Fibroblast of skin of left biceps (primary cell): ENCODE results near the gene PCP4L1.
"Not testable (repeated sequence)": the region's sequence is repeated elsewhere in the genome, so short reads cannot be mapped to it uniquely, and the experiment has no call there.

Source experiments
- DNase-seq, 2 experiments: peaks; one replicate each; pipeline ENCODE4 v3.0.0-alpha.2; 2013; ENCODE audit warnings: low read depth in 2 of 2

Gene PCP4L1

DNA sequence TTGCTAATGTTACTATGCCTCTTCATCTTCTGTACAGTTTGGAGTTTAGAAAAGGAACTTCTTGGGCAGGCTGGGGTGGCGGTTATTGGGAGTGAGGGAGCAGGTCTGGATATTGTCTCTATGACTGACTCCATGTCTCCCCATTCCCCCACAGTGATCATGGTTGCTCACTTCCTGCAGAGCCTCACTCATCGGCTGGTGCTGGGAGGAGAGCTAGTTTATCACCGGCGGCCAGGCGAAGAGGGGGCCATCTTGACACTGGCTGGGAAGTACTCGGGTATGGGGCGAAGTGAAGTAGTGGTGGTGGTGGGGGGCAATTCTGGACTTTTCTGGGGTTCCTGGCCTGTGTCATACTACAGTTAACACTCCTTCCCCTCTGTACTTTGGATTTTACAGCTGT, 30.5 kb upstream of the PCP4L1 start:
- DNase-seq = no peak

DNA sequence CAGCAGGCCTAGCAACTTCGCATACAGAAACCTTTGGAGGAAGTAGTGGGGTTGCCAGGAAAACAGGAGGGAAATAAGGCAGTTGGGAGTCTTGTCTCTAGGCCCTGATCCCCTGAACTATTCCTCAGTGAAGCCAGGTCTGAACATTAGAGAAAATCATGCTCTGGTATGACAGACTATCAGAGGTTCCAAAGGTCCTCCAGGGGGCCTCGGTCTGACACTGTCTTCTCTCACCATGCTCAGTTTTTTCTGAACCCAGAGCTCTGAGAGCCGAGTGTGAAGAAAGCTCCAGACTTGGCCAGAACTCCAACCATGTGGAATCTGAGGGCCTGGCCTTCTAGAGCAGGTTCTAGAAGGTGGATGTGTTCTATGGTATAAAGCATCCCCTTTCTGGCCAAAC, 28.6 kb upstream of the PCP4L1 start:
- DNase-seq = no peak

DNA sequence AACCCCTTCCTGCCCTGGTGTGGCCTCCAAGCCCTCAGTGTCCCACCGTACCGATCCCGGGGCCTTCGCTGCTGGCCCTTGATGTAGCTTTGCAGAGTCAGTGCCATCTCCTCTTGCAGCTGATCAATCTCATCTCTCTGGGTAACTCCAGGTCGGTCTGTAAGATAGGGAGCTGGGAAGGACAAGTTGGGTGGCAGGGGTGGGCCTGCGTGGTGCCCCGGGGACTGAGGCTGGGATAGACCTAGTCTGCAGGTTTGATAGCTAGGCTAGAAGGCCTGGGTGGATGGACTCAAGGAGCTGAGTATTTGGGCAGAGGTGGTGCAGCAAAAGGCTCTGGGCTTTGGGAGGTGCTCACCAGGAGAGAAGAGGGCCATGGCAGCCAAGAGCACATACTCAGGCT, 27.8 kb upstream of the PCP4L1 start:
- DNase-seq = no peak

DNA sequence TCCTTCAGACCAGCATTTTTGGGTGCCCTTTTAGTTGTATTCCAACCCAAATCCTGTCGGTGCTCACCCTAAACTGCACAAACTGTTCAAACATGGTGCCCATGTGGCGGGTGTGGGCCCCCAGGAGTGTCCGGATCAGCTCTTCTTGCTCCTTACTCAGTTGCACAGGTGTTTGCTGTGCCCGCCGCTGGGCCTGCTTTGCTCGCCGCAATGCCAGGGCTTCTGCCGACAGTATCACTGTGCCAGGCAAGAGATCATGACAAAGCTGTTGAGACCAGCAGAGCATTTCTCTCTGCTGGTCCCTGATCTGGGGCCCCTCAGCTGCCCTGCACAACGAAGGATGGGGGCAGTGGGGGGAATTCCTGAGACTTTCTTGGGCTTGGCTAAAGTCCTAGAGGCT, 25.4 kb upstream of the PCP4L1 start:
- DNase-seq = no peak

DNA sequence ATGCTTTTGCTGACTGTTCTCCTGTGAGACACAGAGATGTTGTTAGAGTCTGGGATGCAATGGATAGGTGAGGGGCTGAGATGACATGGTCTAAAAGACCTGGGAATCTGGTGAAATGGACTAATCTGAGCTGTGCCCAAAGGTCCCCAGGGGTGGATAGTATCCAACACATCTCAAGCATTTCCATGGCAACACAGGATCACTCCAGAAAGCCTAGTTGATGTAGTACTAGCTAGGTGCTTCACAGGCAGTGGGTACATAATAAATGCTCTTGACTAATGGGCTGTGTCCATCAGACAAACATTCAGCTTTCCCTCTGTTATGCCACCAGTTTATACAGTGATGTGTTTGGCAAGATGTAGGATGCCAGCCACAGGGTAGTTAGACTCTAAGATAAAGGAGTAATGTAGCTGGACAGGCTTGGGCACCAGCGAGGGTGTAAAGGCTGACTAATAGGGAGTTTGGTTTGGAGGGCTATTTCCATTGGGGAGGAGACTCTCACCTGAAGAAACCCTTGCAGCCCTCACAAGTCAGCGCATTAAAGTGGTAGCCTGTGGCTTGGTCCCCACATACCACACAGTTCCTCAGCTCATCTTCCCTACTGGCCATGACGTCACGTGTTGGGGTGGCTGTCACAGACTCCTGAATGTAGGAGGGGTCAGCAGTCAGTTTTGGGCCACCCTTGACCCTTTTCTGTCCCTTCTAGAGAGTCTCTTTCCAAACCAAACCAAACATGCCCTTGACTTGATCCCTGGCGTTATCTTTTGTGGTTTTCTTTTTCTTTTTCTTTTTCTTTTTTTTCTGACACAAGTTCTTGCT, 22.4 kb upstream of the PCP4L1 start:
- no peak for DNase-seq

DNA sequence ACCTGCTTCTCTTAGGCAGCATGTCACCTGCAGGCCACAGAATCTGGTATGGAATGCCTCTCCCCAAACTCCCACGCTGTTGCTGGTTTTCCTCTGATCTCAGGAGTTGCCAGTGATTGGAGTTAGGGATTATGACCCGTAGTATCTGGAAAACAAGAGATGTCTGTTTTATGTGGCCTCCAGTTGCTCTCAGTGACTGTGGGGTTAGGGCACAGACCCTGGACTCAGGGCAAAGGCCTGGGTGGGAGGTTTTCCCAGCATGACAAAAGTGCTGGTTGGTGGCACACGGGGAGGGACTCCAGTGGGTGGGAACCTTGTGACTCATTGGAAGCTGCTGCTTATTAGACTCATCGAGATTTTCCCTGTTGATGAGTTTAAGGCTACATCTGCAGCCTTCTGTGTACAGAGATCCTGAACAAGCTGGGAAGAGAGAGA, 20.5 kb upstream of the PCP4L1 start, which contains the start of gene NR1I3:
TSS of gene NR1I3 (minus strand) at position 165 of the 435 bp plus-strand sequence. CDS start 1,638 bp downstream, outside the sequence.
- no peak for DNase-seq

DNA sequence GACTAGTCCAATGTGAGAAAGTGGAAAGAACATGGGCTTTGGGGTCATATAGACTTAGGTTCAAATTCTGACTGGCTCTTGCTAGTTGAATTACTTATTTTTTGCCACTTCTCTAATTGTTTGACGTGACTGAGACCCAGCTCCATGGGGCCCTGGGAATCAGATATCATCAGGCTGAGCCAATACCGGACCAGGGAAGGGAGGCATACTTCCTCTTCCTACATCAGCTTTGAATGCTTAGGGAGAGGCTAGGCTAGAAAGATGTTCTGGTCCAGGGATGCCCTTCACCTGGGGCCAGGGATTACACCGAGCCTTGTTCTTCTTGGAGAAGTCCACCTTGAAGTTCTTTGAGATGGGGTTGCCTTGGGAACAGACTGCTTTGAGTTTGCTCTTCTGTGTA, 16.9 kb upstream of the PCP4L1 start:
- no peak for DNase-seq

DNA sequence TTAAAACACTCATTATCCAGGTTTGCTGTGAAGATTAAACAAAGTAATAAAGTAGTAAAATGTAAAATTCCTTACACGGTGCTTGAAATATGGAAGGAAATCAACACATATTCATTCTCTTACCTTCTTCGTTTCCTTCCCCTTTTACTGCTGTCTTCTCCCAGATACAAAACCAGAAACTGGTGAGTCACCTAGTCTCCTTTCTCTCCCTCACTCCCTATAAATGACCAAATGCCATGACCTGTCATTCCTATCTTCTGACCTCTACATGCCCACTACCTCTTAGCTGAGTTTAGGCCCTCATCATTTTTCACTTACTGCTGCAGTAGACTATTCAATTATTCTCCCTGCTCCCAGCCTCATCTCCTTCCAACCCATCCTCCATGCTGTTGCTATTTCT, 16.2 kb upstream of the PCP4L1 start:
- no peak for DNase-seq

DNA sequence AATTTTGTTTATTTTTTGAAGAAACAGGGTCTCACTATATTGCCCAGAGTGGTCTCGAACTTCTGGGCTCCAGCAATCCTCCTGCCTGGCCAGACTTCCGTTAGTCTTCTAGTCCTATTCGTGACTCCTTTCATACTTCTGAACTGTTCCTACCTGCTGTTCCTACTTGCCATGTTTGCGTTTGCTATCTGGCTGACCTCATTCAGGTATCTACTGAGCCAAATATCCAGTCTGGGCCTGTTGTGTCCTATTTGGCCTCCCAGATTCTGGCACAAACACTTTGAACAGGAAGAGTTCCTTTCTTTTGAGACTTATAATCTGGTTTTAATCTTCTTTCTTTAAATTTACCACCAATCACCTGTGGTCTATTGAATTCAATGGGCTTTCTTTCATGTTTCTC, 13.7 kb upstream of the PCP4L1 start:
- no peak for DNase-seq

DNA sequence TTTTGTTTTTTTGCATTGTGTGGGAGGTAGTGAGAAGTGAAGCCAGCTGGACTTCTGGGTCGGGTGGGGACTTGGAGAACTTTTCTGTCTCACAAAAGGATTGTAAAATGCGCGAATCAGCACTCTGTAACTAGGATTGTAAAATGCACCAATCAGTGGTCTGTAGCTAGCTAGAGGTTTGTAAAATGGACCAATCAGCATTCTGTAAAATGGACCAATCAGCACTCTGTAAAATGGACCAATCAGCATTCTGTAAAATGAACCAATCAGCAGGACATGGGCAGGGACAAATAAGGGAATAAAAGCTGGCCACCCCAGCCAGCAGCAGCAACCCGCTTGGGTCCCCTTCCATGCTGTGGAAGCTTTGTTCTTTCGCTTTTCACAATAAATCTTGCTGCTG, 8.4 kb upstream of the PCP4L1 start:
- not testable (repeated sequence) for DNase-seq

DNA sequence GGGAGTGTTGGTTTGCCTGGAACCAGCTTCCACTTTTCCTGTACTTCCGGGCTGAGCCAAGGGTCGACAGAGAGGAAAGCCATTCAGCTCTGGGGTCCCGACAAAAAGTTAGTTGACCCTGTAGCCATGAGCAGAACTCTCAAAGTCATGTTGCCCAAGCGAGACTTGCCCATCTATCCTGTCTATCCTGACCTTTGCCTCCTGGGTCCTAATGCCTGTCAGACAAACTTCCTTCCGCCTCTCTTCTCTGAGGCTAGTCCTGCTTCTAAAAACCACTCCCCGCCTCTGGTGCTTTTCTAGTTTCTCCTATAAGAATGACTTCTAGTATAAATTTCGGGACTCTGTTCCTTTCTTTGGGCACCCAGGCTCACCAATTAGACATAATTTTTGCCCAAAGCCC, 7.7 kb upstream of the PCP4L1 start:
- no peak for DNase-seq

DNA sequence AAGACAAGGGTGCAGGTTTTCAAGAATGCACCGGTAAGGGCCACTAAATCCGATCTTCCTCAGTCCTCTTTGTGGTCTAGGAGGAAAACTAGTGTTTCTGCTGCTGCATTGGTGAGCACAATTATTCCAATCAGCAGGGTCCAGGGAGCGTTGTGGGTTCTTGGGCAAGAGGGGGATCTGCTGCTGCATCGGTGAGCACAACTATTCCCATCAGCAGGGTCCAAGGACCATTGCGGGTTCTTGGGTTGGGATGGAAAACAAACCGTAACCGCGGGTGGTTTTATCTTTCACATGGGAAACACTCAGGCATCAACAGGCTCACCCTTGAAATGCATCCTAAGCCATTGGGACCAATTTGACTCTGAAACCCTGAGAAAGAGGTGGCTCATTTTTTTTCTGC, 7.0 kb upstream of the PCP4L1 start:
- DNase-seq = no peak

DNA sequence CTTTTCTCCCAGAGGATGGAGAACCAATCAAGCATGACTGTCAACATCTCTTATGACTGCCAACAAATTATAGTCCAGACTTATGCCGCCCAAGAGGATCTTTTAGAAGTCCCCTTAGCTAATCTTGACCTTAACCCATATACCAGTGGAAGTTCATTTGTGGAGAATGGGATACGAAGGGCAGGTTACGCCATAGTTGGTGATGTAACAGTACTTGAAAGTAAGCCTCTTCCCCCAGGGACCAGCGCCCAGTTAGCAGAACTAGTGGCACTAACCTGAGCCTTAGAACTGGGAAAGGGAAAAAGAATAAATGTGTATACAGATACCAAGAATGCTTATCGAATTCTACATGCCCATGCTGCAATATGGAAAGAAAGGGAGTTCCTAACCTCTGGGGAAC, 3.2 kb upstream of the PCP4L1 start:
- DNase-seq = not testable (repeated sequence)

DNA sequence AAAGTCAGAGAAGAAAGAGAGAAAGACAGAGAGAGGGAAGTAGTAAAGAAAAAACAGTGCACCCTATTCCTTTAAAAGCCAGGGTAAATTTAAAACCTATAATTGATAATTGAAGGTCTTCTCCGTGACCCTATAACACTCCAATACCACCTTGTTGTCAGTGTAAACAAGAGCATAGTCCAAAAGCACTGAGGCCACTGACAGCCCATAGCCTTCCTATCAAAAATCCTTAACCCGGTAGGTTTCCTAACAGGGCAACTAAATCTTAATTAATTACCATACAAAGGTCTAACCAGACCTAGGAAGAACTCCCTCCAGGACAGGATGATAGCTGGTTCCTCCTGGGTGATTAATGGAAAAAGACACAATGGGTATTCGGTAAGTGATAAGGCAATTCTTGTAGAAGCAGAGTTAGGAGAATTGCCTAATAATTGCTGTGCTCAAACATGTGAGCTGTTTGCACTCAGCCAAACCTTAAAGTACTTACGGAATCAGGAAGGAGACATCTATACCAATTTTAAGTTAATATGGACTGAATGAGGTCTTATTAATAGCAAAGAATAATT, 2.5 kb upstream of the PCP4L1 start:
- not testable (repeated sequence) for DNase-seq

DNA sequence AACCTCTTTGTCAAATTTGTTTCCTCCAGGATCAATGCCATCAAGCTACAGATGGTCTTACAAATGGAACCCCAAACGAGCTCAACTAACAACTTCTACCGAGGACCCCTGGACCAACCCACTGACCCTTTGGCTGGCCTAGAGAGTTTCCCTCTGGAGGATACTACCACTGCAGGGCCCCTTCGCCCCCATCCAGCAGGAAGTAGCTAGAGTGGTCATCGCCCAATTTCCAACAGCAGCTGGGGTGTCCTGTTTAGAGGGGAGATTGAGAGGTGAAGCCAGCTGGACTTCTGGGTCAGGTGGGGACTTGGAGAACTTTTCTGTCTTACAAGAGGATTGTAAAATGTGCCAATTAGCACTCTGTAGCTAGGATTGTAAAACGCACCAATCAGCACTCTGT, 1.4 kb upstream of the PCP4L1 start:
- DNase-seq = not testable (repeated sequence)

DNA sequence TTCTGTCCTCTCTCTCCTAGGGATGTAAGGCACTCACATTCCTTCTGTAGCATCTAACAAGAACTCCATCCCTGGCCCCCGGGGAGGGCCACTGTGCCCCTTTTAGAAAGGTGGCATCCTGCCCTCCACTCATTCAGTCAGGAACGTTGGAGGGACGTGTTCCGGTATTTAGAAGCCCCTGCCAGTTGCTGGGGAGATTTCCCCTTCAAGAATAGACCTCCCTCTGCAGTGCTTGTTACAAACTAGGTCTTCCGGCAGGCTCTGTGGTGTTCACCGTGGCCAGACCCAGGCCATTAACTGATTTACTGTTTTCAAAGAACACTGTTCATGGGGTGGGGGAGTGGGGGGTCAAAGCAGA, 779 bp downstream of the PCP4L1 start:
- DNase-seq = no peak

DNA sequence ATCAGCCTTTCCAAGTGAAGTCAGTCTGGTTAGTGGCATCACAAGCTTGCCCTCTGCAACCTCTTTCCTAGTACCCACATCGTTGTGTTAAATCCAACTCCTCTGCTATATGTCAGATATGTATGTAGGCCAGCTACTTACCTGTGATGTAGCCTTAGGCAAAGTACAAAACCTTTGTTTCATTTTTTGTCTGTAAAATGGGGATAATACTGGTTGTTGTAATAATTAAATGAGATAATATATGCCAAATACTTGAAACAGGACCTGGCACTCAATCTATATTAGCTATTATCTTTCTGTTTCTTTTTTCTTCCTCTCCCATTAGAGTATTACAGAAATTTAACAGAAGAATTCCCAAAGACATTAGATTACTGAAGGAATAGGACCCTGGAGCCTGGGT, 1.2 kb downstream of the PCP4L1 start:
- DNase-seq = no peak

DNA sequence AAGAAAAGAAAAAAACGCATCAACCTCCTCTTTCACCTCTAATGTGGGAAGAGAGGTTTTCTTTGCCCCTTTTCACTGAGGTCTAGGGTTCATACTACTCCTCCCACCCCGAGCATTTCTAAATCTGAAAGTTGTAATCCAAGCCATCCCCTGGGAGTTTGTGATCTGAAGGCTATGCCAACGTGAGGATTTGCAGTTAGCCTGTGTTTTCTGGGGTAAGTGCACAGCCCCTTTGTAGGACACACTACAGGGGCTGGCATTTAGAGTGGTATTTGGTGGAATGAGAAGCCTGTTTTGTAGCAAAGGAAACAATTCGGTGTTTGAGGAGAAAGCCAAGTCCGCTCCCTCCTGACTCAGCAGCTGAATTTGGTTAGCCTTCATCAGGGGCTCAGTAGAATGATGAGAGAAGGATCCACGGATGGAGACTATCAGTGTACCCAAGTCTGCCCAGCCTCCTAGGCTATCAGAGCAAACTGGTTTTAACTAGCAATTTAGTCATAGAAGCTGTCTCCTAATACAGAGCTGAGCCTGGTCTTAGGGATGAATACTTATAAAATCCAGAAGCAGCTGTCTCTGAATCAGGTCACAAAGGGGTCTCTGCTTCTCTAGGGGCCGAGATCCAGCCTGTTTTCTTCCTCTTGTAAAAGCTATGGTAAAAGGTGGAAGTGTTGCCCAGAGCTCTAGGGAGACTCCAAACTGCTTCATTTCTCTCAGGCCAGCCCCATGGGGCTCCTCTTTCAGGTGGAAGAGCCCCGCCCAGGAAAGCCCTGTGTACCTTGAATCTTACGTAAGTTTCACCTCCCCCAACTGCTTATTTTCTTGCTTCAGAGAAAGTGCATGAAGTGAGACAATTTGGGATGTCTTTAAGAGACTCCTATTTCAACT, 2.1 kb downstream of the PCP4L1 start:
- DNase-seq = no peak

DNA sequence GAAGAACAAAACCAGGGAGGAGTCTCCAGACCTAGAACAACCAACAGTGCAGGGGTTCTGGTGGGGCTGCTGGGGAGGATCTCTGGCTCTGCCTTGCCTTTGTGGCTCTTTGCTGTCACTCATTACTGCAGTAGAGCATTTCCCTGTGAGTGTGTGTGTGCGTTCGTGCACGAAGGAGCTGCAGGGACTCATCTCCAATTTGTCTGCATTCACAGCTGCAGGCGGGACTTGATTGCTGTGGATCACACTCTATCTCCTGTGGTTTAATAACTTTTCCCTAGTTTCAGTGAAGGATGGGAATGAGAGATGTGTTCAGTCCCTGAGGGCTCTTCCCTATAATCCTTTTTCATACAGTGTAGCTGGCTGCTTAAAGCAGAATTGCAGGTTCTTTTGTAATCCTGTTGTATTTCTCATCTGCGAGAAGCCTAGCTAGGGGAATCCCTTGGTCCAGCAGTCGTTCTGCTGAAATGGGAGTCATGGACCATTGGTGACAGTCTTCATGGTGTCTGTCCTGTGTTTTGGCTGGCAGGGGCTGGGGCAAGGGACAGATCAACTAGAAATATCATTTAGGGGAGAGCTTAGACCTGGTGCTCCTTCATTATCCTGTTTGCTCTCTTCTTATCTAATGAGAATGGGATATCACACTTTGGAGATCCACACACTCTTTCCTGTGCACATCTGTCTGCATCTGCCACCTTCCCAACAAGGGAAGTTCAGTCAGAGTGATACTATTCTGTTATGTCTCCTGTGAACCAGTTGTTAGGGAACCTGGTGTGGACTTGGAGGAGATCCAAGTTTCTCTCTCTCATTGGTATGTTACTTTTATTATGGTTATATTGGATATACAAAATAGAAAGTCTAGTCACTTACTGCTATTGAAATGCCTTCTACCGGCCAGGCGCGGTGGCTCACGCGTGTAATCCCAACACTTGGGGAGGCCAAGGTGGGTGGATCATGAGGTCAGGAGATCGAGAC, 3.0 kb downstream of the PCP4L1 start:
- DNase-seq = no peak

DNA sequence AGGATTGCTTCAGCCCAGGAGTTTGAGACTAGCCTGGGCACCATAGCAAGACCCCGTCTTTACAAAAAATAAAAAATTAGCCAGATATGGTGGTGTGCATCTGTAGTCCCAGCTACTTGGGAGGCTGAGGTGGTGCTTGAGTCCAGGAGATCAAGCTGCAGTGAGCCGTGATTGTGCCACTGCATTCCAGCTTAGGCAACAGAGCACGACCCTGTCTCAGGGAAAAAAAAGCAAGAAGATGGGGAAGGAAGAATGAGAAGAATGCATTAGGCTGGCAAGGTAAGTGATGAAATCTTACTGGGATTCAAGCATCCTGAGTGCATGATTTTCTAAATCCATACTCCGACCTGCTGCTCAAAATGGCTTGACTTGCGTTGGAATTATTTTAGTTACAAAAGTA, 6.8 kb downstream of the PCP4L1 start:
- no peak for DNase-seq

DNA sequence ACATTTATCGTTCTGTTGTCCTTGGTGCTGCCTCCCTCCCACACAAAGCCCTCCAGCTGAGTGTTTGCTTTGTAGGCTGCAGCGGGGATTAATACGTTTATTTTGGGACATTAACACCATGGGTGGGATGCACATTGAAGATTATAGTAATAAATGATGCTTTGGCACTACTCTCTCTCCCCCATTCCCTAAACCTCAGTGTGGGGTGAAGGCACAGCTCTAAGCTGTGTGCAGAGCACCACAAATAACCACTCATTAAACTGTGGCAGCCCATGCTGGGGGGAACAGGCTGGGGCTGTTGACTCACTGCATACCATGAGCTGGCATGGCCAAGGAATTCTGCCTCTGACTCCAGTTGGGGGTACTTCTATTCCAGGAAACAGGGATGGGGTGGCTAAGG, 7.7 kb downstream of the PCP4L1 start:
- DNase-seq = no peak
